ENCODE data around the gene CAPS2.

DNA sequence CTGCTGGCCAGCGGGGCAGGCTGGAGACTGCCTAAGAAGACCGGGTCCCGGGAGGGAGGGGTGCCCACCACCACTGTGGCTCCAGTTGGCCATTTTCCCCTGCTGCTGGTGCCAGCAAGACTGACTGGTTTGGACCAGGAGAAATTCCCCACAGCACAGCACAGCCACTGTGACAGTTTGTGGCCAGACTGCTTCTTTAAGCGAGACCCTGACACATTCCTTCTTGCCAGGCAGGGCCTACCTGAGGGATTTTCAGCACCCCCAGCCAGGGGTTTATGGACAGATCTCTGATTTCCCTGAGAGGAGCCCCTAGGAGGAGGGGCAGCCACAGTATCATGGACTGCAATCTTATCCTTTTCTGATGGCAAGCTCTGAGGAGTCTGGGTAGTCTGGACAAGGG is 19.8 kb upstream of the CAPS2 start:
- TF ChIP-seq, protein P1, sequence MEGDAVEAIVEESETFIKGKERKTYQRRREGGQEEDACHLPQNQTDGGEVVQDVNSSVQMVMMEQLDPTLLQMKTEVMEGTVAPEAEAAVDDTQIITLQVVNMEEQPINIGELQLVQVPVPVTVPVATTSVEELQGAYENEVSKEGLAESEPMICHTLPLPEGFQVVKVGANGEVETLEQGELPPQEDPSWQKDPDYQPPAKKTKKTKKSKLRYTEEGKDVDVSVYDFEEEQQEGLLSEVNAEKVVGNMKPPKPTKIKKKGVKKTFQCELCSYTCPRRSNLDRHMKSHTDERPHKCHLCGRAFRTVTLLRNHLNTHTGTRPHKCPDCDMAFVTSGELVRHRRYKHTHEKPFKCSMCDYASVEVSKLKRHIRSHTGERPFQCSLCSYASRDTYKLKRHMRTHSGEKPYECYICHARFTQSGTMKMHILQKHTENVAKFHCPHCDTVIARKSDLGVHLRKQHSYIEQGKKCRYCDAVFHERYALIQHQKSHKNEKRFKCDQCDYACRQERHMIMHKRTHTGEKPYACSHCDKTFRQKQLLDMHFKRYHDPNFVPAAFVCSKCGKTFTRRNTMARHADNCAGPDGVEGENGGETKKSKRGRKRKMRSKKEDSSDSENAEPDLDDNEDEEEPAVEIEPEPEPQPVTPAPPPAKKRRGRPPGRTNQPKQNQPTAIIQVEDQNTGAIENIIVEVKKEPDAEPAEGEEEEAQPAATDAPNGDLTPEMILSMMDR (optimal IDR thresholded peaks at IDR 0.05 in 1 of 3, IDR thresholded peaks at IDR 0.05 in 1 of 3, conservative IDR thresholded peaks at IDR 0.05 in 1 of 3; ENCODE audit: extremely low read depth in 1 of 3, insufficient read depth in 2 of 3, low read length in 3 of 3) = no peak
- TF ChIP-seq EZH2 (IDR thresholded peaks at IDR 0.05; ENCODE audit: low read length) = no peak
